ENCODE measurements around the gene FAM111A.

DNA sequence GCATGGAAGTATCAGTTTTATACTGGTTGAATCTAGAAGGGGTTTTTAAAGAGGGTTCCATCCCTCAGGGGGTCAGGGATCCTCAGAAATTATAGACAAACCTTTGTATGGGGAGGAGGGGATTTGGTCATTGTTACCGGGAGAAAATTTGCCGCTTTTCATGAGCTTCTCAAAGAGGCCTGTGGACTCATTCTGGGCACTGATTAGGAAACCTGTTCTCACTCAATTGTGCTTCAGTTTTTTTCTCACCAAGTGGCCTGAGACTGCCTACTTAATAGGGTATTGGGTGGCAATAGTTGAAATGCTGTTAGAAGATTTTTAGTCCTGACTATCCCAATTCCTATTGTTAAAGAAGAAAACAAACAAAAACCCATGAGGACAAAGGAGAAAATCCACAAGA is 56.1 kb downstream of the FAM111A start:
- TF ChIP-seq, protein P1, sequence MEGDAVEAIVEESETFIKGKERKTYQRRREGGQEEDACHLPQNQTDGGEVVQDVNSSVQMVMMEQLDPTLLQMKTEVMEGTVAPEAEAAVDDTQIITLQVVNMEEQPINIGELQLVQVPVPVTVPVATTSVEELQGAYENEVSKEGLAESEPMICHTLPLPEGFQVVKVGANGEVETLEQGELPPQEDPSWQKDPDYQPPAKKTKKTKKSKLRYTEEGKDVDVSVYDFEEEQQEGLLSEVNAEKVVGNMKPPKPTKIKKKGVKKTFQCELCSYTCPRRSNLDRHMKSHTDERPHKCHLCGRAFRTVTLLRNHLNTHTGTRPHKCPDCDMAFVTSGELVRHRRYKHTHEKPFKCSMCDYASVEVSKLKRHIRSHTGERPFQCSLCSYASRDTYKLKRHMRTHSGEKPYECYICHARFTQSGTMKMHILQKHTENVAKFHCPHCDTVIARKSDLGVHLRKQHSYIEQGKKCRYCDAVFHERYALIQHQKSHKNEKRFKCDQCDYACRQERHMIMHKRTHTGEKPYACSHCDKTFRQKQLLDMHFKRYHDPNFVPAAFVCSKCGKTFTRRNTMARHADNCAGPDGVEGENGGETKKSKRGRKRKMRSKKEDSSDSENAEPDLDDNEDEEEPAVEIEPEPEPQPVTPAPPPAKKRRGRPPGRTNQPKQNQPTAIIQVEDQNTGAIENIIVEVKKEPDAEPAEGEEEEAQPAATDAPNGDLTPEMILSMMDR (IDR thresholded peaks at IDR 0.05), result no peak
- TF ChIP-seq POLR2A (IDR thresholded peaks at IDR 0.05), result no peak
